ENCODE data around the gene PRRT1.

- no peak for TF ChIP-seq EZH2phosphoT487 (conservative IDR thresholded peaks at IDR 0.05; ENCODE audit: low read length)
- TF ChIP-seq, protein P1, sequence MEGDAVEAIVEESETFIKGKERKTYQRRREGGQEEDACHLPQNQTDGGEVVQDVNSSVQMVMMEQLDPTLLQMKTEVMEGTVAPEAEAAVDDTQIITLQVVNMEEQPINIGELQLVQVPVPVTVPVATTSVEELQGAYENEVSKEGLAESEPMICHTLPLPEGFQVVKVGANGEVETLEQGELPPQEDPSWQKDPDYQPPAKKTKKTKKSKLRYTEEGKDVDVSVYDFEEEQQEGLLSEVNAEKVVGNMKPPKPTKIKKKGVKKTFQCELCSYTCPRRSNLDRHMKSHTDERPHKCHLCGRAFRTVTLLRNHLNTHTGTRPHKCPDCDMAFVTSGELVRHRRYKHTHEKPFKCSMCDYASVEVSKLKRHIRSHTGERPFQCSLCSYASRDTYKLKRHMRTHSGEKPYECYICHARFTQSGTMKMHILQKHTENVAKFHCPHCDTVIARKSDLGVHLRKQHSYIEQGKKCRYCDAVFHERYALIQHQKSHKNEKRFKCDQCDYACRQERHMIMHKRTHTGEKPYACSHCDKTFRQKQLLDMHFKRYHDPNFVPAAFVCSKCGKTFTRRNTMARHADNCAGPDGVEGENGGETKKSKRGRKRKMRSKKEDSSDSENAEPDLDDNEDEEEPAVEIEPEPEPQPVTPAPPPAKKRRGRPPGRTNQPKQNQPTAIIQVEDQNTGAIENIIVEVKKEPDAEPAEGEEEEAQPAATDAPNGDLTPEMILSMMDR (IDR thresholded peaks at IDR 0.05; ENCODE audit: insufficient read depth, low read length, poor library complexity, severe bottlenecking), result no peak
Observed at GRCh38 chr6:32112431-32112980, 39.2 kb downstream of the PRRT1 start.

Data from SU-DHL-6 (cell line).